ENCODE data around the gene MAGEB3. TPM values are rescaled to one million over a fixed set of nuclear protein-coding genes. Genes with fewer than 3 reads are reported as not detected.

Gene MAGEB3
- polyA plus RNA-seq, 2 of the 4 experiments (the other 2 are of a cell fraction) = not detected

DNA sequence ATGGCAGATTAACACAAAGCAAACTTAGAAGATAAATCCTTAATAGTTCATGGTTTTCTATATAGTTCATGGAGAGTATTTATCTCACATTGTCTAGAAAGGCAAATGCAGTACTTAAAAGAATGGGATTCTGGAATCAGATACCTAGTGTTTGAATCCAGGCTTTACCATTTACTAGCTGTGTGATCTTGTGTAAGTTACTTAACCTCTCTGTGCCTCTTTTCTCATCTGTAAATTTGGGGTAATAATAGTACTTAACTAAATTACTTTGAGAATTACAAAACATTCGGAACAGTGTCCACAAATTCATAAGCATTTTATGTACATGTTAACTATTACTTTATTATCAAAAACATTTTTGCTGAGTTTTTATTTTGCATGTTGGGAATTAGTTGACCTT, 32.3 kb downstream of the MAGEB3 start (continued):
- TF ChIP-seq HOXB5 (CRISPR knock-in tag; IDR thresholded peaks at IDR 0.05) = no peak
- TF ChIP-seq RNF2 (IDR thresholded peaks at IDR 0.05; ENCODE audit: borderline replicate concordance, low read depth) = no peak
- no peak for TF ChIP-seq EHF (CRISPR knock-in tag; IDR thresholded peaks at IDR 0.05)
- TF ChIP-seq CHD2 (IDR thresholded peaks at IDR 0.05; ENCODE audit: low read length, partially characterized antibody) = no peak

DNA sequence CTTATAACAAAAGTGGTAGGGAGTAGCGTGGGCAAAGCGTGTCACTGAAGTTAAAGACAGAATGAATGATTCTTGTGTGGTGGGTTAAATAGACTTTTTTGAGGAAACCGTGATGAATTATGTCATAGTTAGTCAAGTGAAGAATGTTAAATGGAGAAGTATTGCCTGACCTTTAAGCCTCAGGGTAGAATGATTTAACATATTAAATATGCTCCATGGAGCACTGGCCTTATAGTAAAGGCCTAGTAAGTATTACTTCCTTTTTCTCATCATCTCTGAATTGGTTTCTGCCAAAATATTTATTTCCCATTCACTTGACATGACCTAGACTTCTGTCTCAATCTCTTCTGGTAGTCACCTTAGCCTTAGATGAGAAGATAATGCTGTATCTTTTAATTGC, 40.2 kb downstream of the MAGEB3 start:
- Histone ChIP-seq H3K4me3 (no peak overlapping the region), H3K9me3 (no peaks in the 10 kb centered on the region), H3K4me1 (peaks cover under 1% of the 10 kb centered on the region; the same call in 1 of the 3 replicates), H3K27ac (no peak overlapping the region), H3K4me2 (no peak overlapping the region)
- ChIA-PET POLR2A (no interaction called here), CTCF (no interaction called here)
- FAIRE-seq = no peak
- WGBS (ENCODE audit: missing lambda C conversion rate) = 67% methylated on average over 3 of the region's 3 CpGs
- TF ChIP-seq SMC3 (IDR thresholded peaks at IDR 0.05) (no peak), HOXB5 (CRISPR knock-in tag; IDR thresholded peaks at IDR 0.05) (no peak), HOXB13 (CRISPR knock-in tag; IDR thresholded peaks at IDR 0.05; ENCODE audit: low read depth) (no peak), CEBPB (IDR thresholded peaks at IDR 0.05) (no peak)
- DNase-seq (ENCODE audit: low read depth in 1 of 2, low spot score in 1 of 2) = no peak
- ATAC-seq = no peak

DNA sequence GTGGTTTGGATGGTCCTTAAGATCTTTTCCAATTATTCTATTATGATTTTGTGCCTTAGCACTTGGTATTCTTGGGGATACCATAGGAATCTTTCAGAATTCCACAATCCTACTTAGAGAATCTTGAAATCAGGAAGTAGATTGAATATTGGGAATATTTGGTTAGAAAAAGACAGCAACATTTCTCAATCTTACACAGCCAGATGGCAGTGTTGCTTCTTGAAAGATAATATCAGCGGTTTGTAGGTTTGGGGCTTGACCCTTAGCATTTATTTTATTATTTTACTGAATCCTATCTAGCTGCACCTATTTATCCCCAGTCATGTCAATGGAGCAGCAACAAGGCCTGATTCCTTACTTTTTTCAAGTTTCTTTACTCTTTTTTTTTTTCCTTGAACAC, 45.0 kb downstream of the MAGEB3 start:
- ATAC-seq (peak; percentile 39 to 79; a peak in 4 of 6 replicates), DNase-seq (ENCODE audit: low read depth in 1 of 2, low spot score in 1 of 2) (peak in 1 of 2 experiments; percentile 55), FAIRE-seq (peak; percentile 100)
- Histone ChIP-seq H3K4me1 (peaks cover 3% of the 10 kb centered on the region; the same call in 1 of the 3 replicates), H3K9me3 (no peaks in the 10 kb centered on the region), H3K27ac (no peak overlapping the region), H3K4me2 (no peak overlapping the region), H3K4me3 (no peak overlapping the region)
- ChIA-PET POLR2A (no interaction called here), CTCF (interaction anchor here (0.7 to 6.2 kb wide), 8 partner anchors 10 to 230 kb away, joined by 3 to 59 read pairs (median 4); partner anchors contain the start of gene NR0B1)
- WGBS (ENCODE audit: missing lambda C conversion rate) = 0% methylated on average over 1 of the region's 1 CpG
- TF ChIP-seq SMC3 (IDR thresholded peaks at IDR 0.05) = peak; percentile 91
- no peak for TF ChIP-seq KDM1A (IDR thresholded peaks at IDR 0.05; ENCODE audit: low read depth)
- TF ChIP-seq CBX2 (IDR thresholded peaks at IDR 0.05; ENCODE audit: borderline replicate concordance, low read depth) = no peak
- TF ChIP-seq CHD4 (IDR thresholded peaks at IDR 0.05; ENCODE audit: borderline replicate concordance) = no peak
- TF ChIP-seq, protein P1, sequence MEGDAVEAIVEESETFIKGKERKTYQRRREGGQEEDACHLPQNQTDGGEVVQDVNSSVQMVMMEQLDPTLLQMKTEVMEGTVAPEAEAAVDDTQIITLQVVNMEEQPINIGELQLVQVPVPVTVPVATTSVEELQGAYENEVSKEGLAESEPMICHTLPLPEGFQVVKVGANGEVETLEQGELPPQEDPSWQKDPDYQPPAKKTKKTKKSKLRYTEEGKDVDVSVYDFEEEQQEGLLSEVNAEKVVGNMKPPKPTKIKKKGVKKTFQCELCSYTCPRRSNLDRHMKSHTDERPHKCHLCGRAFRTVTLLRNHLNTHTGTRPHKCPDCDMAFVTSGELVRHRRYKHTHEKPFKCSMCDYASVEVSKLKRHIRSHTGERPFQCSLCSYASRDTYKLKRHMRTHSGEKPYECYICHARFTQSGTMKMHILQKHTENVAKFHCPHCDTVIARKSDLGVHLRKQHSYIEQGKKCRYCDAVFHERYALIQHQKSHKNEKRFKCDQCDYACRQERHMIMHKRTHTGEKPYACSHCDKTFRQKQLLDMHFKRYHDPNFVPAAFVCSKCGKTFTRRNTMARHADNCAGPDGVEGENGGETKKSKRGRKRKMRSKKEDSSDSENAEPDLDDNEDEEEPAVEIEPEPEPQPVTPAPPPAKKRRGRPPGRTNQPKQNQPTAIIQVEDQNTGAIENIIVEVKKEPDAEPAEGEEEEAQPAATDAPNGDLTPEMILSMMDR (IDR thresholded peaks at IDR 0.05) = peak; percentile 66
- TF ChIP-seq RARB (CRISPR knock-in tag; IDR thresholded peaks at IDR 0.05) = no peak
- TF ChIP-seq, protein P2, sequence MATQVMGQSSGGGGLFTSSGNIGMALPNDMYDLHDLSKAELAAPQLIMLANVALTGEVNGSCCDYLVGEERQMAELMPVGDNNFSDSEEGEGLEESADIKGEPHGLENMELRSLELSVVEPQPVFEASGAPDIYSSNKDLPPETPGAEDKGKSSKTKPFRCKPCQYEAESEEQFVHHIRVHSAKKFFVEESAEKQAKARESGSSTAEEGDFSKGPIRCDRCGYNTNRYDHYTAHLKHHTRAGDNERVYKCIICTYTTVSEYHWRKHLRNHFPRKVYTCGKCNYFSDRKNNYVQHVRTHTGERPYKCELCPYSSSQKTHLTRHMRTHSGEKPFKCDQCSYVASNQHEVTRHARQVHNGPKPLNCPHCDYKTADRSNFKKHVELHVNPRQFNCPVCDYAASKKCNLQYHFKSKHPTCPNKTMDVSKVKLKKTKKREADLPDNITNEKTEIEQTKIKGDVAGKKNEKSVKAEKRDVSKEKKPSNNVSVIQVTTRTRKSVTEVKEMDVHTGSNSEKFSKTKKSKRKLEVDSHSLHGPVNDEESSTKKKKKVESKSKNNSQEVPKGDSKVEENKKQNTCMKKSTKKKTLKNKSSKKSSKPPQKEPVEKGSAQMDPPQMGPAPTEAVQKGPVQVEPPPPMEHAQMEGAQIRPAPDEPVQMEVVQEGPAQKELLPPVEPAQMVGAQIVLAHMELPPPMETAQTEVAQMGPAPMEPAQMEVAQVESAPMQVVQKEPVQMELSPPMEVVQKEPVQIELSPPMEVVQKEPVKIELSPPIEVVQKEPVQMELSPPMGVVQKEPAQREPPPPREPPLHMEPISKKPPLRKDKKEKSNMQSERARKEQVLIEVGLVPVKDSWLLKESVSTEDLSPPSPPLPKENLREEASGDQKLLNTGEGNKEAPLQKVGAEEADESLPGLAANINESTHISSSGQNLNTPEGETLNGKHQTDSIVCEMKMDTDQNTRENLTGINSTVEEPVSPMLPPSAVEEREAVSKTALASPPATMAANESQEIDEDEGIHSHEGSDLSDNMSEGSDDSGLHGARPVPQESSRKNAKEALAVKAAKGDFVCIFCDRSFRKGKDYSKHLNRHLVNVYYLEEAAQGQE (IDR thresholded peaks at IDR 0.05) = no peak
- no peak for TF ChIP-seq FOSL2 (IDR thresholded peaks at IDR 0.05)
- no peak for TF ChIP-seq FOSL2 (CRISPR knock-in tag; IDR thresholded peaks at IDR 0.05)
- TF ChIP-seq CEBPB (IDR thresholded peaks at IDR 0.05) = no peak
- no peak for TF ChIP-seq HEYL (CRISPR knock-in tag; IDR thresholded peaks at IDR 0.05)
- peak; percentile 86 to 87 for TF ChIP-seq RAD21 (conservative IDR thresholded peaks at IDR 0.05 in 1 of 2, IDR thresholded peaks at IDR 0.05 in 1 of 2)
- no peak for TF ChIP-seq HOXB5 (CRISPR knock-in tag; IDR thresholded peaks at IDR 0.05)
- TF ChIP-seq NPAS2 (CRISPR knock-in tag; IDR thresholded peaks at IDR 0.05; ENCODE audit: borderline replicate concordance) = no peak
